GM20000 (cell line): ENCODE results near the gene C5orf58.

Experiments used
- DNase-seq: peaks from one replicate; pipeline ENCODE4 v3.0.0; 2012; ENCODE audit warnings: low spot score
- TF ChIP-seq, protein P1 (sequence below): IDR thresholded peaks from 2 replicates; pipeline ENCODE4 v1.5.1; 2012; ENCODE audit warnings: mild to moderate bottlenecking, control low read depth; ENCODE audit errors: extremely low read depth, missing control alignments

Gene C5orf58

GRCh38 chr5:170275376-170275994 lies 42.7 kb downstream of the C5orf58 start:
- no peak for DNase-seq
- TF ChIP-seq, protein P1, sequence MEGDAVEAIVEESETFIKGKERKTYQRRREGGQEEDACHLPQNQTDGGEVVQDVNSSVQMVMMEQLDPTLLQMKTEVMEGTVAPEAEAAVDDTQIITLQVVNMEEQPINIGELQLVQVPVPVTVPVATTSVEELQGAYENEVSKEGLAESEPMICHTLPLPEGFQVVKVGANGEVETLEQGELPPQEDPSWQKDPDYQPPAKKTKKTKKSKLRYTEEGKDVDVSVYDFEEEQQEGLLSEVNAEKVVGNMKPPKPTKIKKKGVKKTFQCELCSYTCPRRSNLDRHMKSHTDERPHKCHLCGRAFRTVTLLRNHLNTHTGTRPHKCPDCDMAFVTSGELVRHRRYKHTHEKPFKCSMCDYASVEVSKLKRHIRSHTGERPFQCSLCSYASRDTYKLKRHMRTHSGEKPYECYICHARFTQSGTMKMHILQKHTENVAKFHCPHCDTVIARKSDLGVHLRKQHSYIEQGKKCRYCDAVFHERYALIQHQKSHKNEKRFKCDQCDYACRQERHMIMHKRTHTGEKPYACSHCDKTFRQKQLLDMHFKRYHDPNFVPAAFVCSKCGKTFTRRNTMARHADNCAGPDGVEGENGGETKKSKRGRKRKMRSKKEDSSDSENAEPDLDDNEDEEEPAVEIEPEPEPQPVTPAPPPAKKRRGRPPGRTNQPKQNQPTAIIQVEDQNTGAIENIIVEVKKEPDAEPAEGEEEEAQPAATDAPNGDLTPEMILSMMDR = no peak

- TF ChIP-seq, protein P1 = no peak
- DNase-seq = no peak
These were observed 43.4 kb downstream of the C5orf58 start for GRCh38 chr5:170276140-170276539.

DNA sequence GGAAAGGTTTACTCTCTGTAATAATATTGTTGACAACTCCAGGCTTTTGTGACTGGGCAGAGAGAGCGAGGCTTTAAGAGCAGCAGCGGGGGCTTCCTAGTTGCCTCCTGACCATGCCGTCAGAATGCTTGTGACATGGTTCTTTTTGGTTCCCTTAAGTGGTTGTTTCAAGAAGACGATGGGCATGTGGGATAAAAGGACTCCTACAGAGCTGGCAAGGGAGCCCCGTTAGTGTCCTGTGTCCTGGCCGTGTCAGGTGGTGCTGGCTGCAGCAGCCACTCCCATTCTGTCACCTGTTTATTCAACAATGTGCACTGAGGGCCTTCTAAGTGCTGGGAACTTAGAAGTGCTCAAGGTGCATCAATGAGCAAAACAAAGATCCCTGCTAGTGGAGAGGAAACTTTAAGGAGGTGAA lies 45.1 kb downstream of the C5orf58 start:
- DNase-seq = no peak
- TF ChIP-seq, protein P1 = no peak

GRCh38 chr5:170278611-170279458 lies 46.0 kb downstream of the C5orf58 start:
- TF ChIP-seq, protein P1 = no peak
- DNase-seq = peak; percentile 82

- no peak for DNase-seq
- TF ChIP-seq, protein P1 = no peak
These were observed 46.7 kb downstream of the C5orf58 start for GRCh38 chr5:170279459-170279817.

- TF ChIP-seq, protein P1 = no peak
- no peak for DNase-seq
These were observed 47.3 kb downstream of the C5orf58 start for GRCh38 chr5:170280011-170280493.

DNA sequence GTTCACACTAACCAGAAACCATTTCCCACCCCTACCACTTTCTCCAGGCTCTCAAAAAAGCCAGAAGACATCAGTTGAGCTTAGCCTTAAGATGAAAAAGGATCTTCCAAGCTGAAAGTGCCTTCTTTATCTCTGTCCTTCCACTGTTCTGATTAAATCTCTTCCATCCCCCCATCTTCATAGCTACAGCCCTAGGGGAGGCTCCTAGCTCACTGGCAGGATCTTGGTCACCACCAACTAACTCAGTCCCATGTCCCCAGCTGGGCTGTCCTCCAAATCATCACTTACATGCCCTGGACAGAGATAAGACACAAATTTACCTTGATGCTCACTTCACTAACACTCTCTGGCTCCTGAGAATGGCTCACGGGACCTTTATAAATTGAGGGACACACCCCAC lies 50.5 kb downstream of the C5orf58 start:
- DNase-seq = no peak
- TF ChIP-seq, protein P1 = no peak
